T-helper 2 cell (primary cell): ENCODE measurements around the gene TOGARAM2.

Experiments
- DNase-seq, 5 experiments: peaks; one replicate each; pipeline versions ENCODE4 v3.0.0 to v3.0.0-alpha.2; 2012 to 2022
- total RNA-seq, 2 donors: gene quantifications; one replicate each; lab custom pipeline; 2026; lab: John Stamatoyannopoulos, UW

The TOGARAM2 gene
- total RNA-seq: 5.7 to 6.5 reads per million in 2 donors

DNA sequence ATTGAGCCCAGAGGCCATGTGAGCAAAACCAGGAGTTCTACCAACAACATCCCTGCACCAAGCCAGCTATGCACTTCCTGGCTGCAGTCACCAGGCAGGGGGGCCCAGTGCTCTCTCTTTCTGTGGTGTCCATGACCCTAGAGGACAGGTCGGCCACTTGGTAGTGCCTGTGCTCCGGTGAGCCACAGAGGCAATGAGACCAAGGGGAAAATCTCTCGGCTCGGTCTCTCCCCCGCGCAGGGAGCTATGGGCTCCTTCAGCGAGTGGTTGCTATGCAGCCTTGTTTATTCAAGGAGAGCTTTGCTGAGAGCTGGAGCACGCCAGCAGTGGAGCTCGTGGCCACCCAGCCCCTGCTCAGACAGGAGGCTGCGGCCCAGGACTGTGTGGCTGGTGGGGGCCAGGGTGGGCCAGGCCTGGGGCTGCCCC, at the start of gene TOGARAM2:
TSS of gene TOGARAM2 (plus strand) at position 283 of the 426 bp plus-strand sequence. CDS start 13,537 bp downstream, outside the sequence.
- no peak for DNase-seq

DNA sequence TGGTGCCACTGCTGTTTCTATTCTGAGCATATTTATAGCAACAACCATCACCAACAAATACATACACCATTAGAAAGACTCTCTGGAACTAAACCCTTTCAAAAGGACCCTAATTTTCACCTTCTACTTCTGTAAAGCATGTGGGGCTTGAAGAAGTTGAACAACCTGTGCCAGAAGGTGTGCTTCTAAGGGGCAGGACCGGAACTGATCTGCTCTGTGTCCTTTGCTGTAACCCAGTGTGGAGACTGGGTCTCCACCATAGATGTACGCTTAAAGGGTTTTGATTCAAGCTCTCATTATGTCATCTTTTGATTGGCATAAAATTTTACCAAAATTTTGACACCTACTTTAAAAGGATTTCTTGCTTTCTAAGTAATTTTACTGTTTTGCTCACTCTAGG, 46.3 kb upstream of the TOGARAM2 start:
- no peak for DNase-seq

DNA sequence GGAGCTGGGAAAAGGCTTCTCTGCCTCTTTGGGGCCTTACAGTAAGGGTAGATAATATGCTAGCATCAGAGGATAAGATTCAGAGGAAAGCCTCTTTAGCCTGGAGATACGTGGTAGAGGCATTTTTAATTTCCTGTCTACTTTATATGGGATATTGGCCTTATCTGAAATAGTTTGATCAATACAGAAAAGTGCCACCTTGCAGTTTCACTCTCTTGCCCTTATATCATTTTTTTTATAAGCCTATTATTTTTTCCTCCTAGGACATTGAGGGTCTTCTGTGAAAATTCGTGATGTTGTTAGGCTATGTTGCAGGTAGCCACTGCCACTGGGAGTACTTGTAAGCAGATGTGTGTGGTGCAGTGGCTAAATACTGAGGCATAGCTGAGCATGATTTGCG, 40.1 kb upstream of the TOGARAM2 start:
- DNase-seq: no peak

DNA sequence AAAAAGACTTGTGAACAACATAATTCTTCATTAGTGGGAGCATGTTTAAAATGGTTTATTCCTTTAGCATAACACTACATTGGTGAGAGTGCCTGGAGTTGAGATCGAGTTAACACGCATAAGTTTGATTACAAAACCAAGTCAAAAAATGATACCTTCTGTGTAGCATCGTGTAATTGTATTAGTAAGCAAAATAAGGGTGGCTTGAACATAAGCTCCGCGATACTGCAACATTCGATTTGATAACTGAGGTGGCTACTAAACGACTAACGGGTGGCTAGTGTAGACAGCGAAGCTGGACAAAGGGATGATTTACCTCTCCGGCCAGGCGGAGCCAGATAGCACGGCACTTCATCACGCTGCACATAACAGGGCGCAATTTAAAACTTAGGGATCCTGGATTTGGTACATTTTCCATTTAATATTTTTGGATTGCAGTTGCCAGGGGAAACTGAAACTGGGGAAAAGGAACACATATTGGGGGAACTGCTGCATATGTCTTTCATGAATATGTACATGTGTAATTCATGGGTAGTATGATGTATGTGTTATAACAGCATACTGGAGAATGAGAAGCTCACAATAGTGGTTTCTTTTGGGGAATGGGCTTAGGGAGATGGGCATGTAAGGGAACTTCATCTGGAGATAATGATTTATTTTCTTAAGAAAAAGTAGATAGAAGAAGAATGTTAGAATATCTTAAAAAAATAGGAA, 36.4 kb upstream of the TOGARAM2 start:
- DNase-seq: no peak

DNA sequence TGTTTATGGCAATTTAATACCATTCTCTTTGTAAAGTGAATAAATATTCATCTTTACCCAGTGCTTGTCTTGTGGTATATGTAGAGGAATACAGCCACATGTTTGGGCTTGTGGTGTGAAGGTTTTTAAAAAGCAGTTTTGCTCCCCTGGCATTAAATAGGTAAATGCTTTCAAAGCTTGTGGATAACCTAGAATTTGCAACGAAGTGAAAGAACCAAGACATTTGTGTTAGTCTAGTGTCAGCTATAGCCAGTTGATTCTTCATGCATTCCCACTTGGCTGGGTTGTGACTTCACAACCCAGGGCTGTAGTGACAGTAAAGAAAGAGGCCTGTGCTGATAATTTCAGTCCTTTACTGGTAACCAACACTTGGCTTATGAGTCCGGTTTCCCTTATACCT, 32.9 kb upstream of the TOGARAM2 start:
- no peak for DNase-seq

DNA sequence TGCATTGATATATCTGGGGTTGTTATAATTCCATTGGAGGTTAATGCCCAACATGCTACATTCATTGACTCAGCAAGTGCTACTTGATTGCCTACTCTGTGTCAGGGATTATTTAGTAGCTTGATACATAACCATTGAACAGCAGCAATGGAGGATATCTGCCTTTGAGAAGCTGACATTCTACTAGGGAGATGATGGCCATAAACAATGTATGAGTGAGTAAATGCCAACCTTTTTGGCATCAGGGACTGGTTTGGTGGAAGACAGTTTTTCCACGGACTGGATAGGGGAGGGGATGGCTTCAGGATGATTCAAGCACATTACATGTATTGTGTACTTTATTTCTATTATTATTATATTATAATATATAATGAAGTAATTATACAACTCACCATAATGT, 31.9 kb upstream of the TOGARAM2 start:
- DNase-seq: no peak

DNA sequence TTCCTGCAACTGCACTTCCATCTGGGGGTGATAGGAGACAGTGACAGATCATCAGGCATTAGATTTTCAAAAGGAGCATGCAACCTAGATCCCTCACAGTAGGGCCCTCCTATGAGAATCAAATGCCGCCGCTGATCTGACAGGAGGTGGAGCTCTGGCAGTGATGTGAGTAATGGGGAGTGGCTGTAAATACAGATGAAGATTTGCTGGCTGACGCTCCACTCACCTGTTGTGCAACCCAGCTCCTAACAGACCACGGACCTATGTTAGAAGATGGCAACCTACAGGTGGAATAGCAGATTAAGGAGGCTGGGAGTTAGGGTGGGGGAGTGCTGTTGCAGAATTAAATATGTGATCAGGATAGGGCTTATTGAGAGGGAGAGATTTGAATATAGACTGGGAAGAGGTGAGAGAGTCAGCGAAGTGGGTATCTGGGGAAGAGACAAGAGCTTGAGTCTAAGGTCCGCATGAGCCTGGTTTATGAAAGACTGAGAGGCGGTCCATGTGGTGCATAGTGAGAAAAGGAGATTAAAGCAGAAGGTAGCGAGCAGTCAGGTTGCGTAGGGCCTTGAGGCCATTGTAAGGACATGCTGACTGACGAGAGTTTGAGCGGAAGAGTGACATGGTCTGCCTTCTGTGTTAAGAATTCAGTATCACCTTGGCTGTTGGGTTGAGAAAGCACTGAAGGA, 31.3 kb upstream of the TOGARAM2 start:
- no peak for DNase-seq

DNA sequence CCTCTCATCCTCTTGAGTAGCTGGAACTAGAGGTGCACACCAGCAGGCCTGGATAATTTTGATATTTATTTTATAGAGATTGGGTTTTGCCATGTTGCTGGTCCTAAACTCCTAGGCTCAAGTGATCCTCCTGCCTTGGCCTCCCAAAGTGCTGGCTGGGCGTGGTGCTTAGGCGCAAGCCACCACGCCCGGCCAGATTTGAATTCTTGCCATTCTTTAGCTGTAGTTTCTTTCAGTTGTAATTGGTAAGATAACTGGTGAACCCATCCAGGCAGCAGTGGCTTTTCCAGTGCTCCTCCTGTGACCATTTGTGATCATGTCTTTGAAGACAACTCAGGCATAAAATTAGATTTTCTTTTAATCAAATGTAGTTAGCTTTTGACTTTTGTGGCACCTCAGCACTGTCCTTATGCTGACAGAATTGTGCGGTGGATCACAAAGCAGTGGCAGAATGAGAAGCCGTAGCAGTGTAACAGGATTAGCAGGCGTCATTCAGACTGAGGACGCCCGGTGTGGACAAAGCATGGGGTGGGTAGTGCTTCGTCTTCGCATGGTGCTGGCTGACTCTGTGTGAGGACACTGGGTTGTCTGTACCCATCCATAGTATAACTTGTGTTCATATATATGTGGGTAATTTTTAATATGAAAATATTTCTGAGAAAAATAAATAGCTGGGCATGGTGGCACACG, 30.0 kb upstream of the TOGARAM2 start:
- DNase-seq: no peak

DNA sequence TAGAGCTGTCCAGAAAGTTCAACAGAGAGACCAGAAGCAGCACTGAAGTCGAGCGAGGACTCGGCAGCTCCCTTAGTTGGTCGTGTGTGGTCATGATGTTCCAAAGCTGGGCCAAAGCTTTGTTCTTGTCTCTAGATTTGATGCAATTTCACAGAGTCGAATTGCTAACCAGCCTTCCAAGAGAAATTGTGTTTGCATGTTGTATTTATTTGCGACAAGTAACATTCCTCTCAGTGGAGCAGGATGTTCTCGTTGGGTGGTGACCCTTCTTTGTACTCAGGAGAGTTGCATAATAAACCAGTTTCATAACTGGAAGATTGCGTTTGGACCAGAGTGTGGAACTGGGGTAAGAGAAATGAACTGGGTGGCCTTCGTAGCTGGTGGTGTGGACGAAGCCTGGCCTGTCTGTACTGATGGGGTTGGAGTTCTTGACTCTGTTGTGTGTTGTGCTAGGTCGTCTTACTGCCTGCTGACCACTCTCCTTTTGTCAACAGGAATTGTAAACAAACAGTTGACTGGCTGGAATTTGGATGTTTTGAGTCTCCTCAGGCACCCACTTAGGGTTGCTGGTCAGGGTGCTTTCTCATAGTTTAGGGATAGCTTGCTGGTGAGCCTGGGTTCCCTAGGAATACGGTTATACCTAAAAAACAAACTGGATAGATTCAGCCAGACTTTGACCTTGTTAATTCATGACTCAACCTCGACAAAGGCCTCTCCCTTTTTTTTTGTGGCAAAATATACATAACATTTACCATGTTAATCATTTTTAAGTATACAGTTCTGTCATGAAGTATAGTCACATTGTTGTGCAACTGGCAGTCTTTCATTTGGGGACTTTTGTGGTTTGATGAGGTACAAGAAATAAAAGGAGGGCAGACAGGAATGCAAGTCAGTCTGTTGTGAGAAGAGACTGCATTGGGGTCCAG, 28.9 kb upstream of the TOGARAM2 start:
- DNase-seq: no peak

DNA sequence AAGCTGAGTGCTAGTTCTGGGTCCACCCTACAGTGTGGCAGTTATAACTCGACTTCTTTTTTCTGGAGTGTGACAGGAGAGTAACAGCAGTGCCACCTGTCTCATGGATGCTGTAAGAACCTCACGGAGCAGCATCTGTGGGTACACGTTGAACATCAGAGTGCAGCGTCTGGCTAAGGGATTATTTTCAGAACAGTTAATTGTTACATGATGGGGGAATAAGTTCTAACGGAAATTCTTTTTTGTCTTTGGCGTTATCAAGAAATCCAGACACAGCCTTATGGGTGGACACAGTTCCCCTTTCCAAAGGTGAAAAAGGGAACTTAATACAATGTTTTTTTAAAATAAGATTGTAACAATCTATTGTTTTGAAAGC, 28.3 kb upstream of the TOGARAM2 start:
- DNase-seq: peak in 1 of 5 experiments; percentile 15

DNA sequence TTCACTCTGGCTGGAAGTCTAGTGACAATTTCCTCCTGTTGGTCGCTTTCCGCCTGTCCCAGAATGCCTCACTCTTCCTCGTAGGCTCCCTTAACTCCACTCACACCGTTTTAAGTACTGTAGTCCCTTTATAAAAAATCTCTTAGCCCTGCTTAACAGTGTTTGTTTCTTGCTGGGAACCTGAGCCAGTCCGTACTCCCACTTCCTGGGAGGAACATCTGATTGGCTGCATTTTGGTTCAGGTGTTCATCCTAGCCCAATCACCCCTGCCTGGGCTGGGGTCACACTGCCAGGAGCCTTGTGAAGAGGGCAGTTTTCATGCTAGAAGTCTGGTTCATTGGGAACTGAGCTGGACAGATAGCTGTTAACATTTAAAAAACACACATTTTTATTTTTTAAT, 25.6 kb upstream of the TOGARAM2 start:
- DNase-seq: no peak

DNA sequence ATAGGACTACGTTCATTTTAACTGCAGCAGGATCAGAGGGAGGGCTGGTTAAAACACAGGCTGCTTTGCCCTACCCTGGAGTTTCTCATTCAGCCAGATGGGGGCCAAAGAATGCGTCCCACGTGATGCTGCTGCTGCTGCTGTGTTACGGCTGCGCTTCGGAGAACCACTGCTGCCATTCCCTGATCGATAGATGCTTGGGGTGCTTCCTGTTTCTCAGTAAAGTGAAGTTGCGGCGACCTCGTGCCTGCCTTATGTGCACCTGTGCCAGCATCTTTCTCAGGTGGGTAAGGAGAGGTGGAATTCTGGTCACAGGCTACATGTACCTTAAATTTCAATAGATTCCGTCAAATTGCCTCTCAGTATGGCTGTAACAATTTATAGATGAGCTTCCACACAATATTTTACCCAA, 24.7 kb upstream of the TOGARAM2 start:
- peak in 2 of 5 experiments; percentile 12 to 49 for DNase-seq

DNA sequence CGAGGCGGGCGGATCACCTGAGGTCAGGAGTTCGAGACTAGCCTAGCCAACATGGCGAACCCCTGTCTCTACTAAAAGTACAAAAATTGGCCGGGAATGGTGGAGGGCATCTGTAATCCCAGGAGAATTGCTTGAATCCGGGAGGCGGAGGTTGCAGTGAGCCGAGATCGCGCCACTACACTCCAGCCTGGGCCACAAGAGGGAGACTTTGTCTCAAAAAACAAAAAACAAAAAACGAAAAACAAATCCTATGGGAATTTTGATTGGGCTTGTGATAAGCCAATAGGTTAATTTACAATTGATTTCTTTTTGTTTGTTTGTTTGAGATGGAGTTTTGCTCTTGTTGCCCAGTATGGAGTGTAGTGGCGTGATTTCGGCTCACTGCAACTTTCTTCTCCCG, 24.2 kb upstream of the TOGARAM2 start:
- no peak for DNase-seq

DNA sequence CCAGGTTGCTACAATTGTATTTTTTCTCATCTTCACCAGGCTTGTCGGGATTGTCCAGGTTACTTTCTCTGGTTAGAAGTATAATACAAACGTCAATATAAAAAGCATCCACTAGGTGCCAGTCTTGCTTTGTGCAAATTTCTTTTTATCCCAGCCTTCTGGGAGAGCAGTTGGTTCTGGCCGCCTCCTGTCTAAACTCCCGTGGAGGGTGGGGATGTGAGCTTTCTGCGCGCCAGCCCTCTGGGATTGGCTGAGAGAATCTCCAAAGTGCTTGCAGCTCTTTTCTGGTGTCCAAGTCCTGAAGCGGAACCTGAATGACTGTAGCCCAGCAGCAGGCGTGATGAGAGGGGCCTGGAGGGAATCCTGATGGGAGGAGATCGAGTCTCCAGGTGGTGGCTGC, 22.4 kb upstream of the TOGARAM2 start:
- peak in 2 of 5 experiments; percentile 45 to 57 for DNase-seq

DNA sequence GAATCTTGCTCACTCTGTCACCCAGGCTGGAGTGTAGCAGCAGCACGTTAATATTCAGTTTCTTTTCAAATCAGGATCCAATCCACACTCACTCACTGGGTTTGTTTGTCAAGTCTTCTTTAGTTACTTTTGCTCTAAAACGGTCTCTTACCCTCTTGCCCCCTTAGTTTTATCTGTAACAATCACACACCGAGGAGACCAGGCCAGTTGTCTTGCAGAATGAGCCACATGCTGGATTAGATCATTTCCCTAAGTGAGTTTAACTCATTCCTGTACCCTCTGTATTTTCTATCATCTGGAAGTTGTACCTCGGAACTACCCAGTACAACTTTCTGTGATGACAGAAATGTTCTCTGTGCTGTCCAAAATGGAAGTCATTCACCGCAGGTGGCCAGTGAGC, 20.7 kb upstream of the TOGARAM2 start:
- DNase-seq: no peak

DNA sequence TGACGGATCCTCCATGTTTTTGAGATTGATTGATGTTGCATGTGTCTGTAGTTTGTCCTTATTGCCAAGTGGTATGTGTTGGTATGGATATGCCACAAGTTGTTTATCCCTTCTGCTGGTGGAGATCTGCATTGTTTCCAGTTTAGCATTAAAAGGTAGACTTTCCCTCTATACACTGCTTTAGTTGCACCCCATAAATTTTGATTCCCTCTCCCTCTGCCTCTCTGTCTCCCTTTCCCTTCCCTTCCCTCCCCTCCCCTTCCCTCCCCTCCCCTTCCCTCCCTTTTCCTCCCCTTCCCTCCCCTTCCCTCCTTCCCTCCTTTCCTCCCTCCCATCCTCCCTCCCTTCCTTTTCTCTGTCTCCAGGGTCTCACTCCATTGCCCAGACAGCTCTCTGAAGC, 18.6 kb upstream of the TOGARAM2 start:
- DNase-seq: no peak

DNA sequence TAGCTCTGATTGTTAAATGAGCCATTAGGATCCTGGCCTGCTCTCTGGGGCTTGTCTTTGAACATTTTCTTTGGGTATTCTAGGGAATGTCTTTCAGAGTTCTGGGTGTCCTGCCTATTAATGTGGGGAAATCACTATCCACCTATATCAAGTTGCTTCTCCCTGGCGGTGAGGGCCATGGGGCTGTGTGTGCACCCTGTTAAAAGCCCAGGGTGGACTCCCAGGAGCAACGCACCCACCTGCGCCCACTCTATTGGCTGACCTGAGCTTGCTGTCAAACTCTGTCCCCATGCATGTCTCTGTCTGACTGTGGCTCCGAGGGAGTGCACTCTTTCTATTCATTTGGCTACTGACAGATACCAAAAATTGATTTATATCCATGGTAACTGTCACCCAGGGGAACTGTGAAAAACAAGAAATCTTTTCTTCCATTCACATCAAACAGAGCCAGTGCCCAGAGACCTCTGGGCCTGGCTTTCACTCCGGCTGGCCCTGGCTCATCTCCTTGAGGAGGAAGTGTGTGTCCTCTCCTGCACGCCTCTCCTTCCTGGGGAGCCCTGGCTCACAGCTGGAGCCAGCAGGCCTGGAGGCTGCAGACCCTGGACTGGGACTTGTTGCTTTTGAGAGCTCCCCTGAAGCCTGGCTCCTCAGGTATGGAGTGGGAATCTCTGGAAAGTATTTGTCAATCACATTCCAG, 10.5 kb upstream of the TOGARAM2 start:
- no peak for DNase-seq

DNA sequence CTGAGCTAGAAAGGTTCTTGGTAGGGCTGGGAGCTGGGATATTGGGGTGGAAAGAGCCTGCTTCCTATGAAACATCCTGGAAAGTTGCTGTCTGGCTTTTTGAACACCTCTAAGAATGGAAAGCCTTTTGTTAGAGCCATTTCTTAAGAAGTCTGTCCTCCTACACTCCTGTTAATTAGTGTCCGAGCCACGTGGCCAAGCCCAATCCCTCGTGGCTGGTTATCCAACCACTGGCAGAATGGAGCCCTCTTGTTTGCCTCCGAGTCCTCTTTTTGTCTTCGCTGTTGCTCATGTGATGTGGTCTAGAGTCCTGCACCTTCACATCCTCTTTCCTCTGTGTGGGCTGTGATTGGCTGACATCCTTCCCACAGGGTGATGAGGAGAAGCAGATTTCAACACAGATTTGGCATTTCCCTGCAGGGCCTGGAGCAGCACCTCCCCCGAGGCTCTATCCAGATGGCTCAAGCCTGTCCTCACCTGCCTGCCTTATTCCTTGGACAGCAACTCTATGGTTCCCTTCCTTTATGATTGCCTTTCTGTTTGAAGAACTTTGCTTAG, 8.2 kb upstream of the TOGARAM2 start:
- DNase-seq: peak in 2 of 5 experiments; percentile 7 to 34

DNA sequence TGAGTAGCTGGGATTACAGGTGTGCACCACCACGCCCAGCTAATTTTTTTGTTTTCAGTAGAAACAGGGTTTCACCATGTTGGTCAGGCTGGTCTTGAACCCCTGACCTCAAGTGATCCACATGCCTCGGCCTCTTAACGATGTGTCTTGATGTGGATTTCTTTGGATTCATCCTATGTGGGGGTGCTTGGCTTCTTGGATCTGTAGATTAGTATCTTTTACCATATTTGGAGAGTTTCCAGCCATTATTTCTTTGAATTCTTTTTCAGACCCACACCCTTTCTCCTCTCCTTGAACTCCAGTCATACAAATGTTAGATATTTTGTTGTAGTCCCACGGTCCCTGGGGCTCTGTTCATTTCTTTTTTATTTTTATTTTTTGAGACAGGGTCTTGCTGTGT, 6.8 kb upstream of the TOGARAM2 start:
- no peak for DNase-seq

DNA sequence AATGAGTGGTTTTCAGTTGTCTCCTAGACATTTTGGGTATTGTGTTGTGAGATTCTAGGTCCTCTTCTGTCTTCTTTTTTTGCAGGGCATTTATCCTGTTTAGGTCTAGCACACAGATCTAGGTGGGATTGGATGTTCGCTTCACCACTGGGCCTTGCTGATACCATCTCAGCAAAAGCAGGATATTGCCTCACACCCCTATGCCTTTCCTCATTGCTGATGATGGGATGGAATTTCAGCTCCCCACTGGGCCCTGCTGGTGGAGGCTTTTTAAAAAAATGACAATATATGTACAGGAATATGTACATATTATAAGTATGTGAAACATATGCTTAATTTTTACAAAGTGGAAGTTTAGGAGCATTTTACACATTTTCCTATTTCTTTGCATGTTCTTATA, 5.4 kb upstream of the TOGARAM2 start:
- no peak for DNase-seq

DNA sequence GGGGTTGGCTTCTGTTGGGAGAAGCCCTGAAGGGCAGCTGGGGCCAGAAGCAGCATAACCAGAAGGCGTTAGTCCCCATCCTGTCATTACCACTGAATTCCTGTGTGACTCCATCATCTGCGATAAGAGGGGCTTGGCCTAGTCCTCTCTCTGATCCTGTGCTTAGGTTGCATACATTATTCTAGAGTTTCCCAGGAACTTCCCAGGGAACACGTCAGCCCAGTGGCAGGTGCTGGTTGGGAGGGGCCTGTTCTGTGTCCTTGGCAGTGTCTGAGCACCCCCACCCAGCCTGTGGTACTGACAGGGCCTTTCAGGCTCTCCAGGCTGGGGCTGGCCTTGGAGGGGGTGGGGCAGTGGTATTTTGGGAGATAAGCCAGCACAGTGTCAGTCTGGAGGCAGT, 4.5 kb upstream of the TOGARAM2 start:
- DNase-seq: no peak
